Neuronal stem cell (in vitro differentiated cells): Measurements from ENCODE around the gene WNT6.

Experiments
- DNase-seq: peaks from one replicate; pipeline ENCODE4 v3.0.0-alpha.2; 2013; ENCODE audit warnings: low spot score
- H2AFZ ChIP-seq: one replicate; pipeline ENCODE4 v1.6.1; 2013; ENCODE audit warnings: mild to moderate bottlenecking, low read length, inconsistent platforms
- H2AK5ac ChIP-seq: 2 replicates; pipeline ENCODE4 v1.6.1; 2013; ENCODE audit warnings: low read depth, mild to moderate bottlenecking, inconsistent platforms, low read length, moderate library complexity, mixed read lengths
- H2BK120ac ChIP-seq: 2 replicates; pipeline ENCODE4 v1.6.1; 2013; ENCODE audit warnings: low read depth, mild to moderate bottlenecking, inconsistent platforms, low read length, moderate library complexity, mixed read lengths
- H2BK12ac ChIP-seq: one replicate; pipeline ENCODE4 v1.6.1; 2013; ENCODE audit warnings: low read length, inconsistent platforms
- H2BK15ac ChIP-seq: 2 replicates; pipeline ENCODE4 v1.6.1; 2013; ENCODE audit warnings: mild to moderate bottlenecking, low read length, inconsistent platforms, mixed read lengths
- H2BK5ac ChIP-seq: one replicate; pipeline ENCODE4 v1.6.1; 2013; ENCODE audit warnings: inconsistent platforms, mild to moderate bottlenecking, low read length, moderate library complexity
- H3K14ac ChIP-seq: one replicate; pipeline ENCODE4 v1.6.1; 2013; ENCODE audit warnings: low read length, inconsistent platforms
- H3K18ac ChIP-seq: 2 replicates; pipeline ENCODE4 v1.6.1; 2013; ENCODE audit warnings: low read length, inconsistent platforms
- H3K23ac ChIP-seq: 2 replicates; pipeline ENCODE4 v1.6.1; 2013; ENCODE audit warnings: low read depth, mild to moderate bottlenecking, mixed read lengths, low read length, inconsistent platforms; ENCODE audit not compliant: poor library complexity
- H3K27ac ChIP-seq: replicated peaks from 3 replicates; pipeline ENCODE4 v1.5.1; 2013; ENCODE audit warnings: low read length, inconsistent platforms
- H3K27me3 ChIP-seq, 3 experiments: 2 replicates each; pipeline ENCODE4 v1.6.1; 2013; ENCODE audit warnings: low read length in 3 of 3, mild to moderate bottlenecking in 2 of 3, inconsistent platforms in 1 of 3, low read depth in 1 of 3, mixed read lengths in 1 of 3, moderate library complexity in 1 of 3; ENCODE audit not compliant: control insufficient read depth in 3 of 3, insufficient read depth in 3 of 3
- H3K36me3 ChIP-seq, 2 donors: replicated peaks in 1 of 2; 2 replicates each; pipeline ENCODE4 v1.6.1; 2013; ENCODE audit warnings: low read length in 2 of 2; ENCODE audit not compliant: control insufficient read depth in 2 of 2, insufficient read depth in 2 of 2
- H3K4ac ChIP-seq: 2 replicates; pipeline ENCODE4 v1.6.1; 2013; ENCODE audit warnings: inconsistent platforms, mild to moderate bottlenecking, low read length, moderate library complexity
- H3K4me1 ChIP-seq, 2 donors: 1 replicate in 1 of 2; 2 replicates in 1 of 2; pipeline ENCODE4 v1.6.1; 2013; ENCODE audit warnings: low read length in 2 of 2, low read depth in 1 of 2; ENCODE audit not compliant: control insufficient read depth in 2 of 2, insufficient read depth in 1 of 2
- H3K4me2 ChIP-seq: one replicate; pipeline ENCODE4 v1.6.1; 2013; ENCODE audit warnings: mild to moderate bottlenecking, low read length, inconsistent platforms; ENCODE audit not compliant: insufficient read depth, poor library complexity, severe bottlenecking
- H3K4me3 ChIP-seq, 2 donors: 2 replicates each; pipeline ENCODE4 v1.5.1; 2013; ENCODE audit warnings: low read length in 2 of 2, mild to moderate bottlenecking in 2 of 2, inconsistent platforms in 1 of 2, moderate library complexity in 1 of 2
- H3K79me1 ChIP-seq: one replicate; pipeline ENCODE4 v1.6.1; 2013; ENCODE audit warnings: low read depth, mild to moderate bottlenecking, inconsistent platforms, low read length, moderate library complexity
- H3K9ac ChIP-seq: one replicate; pipeline ENCODE4 v1.6.1; 2013; ENCODE audit warnings: mild to moderate bottlenecking, low read depth, low read length, inconsistent platforms; ENCODE audit not compliant: poor library complexity
- H3K9me3 ChIP-seq, 2 donors: replicated peaks in 1 of 2; 2 replicates each; pipeline versions ENCODE3 to v1.6.1; 2013; ENCODE audit warnings: low read length in 2 of 2, mild to moderate bottlenecking in 2 of 2, inconsistent platforms in 1 of 2, low read depth in 1 of 2, mixed read lengths in 1 of 2, moderate library complexity in 1 of 2; ENCODE audit not compliant: control insufficient read depth in 2 of 2, insufficient read depth in 1 of 2
- H4K8ac ChIP-seq: one replicate; pipeline ENCODE4 v1.6.1; 2013; ENCODE audit warnings: low read depth, mild to moderate bottlenecking, inconsistent platforms, low read length, moderate library complexity
- H4K91ac ChIP-seq: one replicate; pipeline ENCODE4 v1.6.1; 2013; ENCODE audit warnings: low read length, low read depth, mild to moderate bottlenecking, inconsistent platforms; ENCODE audit not compliant: poor library complexity
- WGBS, 2 donors: extraction: QIAGEN DNeasy Blood & Tissue Kit; methylation state at CpG; one replicate each; pipeline ENCODE4 v1.1.7; 2013; ENCODE audit warnings: missing lambda C conversion rate in 2 of 2, mixed read lengths in 1 of 2; ENCODE audit not compliant: insufficient read length in 2 of 2, insufficient replicate concordance in 1 of 2; ENCODE audit errors: extremely low coverage in 2 of 2; 5-methylcytosine and 5-hydroxymethylcytosine counted together

WNT6 gene

GRCh38 chr2:218898109-218898878 lies 38.7 kb downstream of the WNT6 start:
- Histone ChIP-seq H2AFZ (no peak overlapping the region), H3K36me3 (no peaks in the 10 kb centered on the region), H3K23ac (peak overlapping the region; percentile 52), H2BK5ac (no peak overlapping the region), H3K18ac (peak overlapping the region; percentile 52), H3K4me2 (no peak overlapping the region), H3K4me1 (peaks cover 2 to 10% of the 10 kb centered on the region in 2 donors), H3K4me3 (no peak overlapping the region), H3K9me3 (peaks cover 7 to 9% of the 10 kb centered on the region in 2 donors), H3K9ac (no peak overlapping the region), H2BK120ac (no peak overlapping the region), H4K91ac (no peak overlapping the region), H2AK5ac (peak overlapping the region; percentile 60), H2BK12ac (no peak overlapping the region), H3K14ac (no peak overlapping the region), H4K8ac (no peak overlapping the region), H3K27me3 (peaks cover 39 to 88% (median 71%) of the 10 kb centered on the region in 3 experiments), H3K27ac (no peak overlapping the region), H2BK15ac (no peak overlapping the region), H3K4ac (no peak overlapping the region), H3K79me1 (no peaks in the 10 kb centered on the region)
- DNase-seq, result peak; percentile 67
- WGBS, 2 donors, result no CpG with 5 or more reads among the region's 52 CpGs

- Histone ChIP-seq H3K9ac (no peak overlapping the region), H3K4me3 (no peak overlapping the region), H2BK12ac (no peak overlapping the region), H3K9me3 (peaks cover 7 to 9% of the 10 kb centered on the region in 2 donors), H3K14ac (no peak overlapping the region), H3K27ac (no peak overlapping the region), H2BK120ac (no peak overlapping the region), H2BK15ac (no peak overlapping the region), H3K36me3 (no peaks in the 10 kb centered on the region), H4K91ac (no peak overlapping the region), H2AK5ac (no peak overlapping the region), H2BK5ac (no peak overlapping the region), H3K4ac (no peak overlapping the region), H3K79me1 (no peaks in the 10 kb centered on the region), H3K18ac (no peak overlapping the region), H4K8ac (no peak overlapping the region), H2AFZ (no peak overlapping the region), H3K4me2 (no peak overlapping the region), H3K23ac (no peak overlapping the region), H3K27me3 (peaks cover 34 to 82% (median 63%) of the 10 kb centered on the region in 3 experiments), H3K4me1 (peaks cover 2 to 10% of the 10 kb centered on the region in 2 donors)
- DNase-seq, result no peak
- no CpG with 5 or more reads among the region's 12 CpGs for WGBS, 2 donors
These were observed 39.5 kb downstream of the WNT6 start for GRCh38 chr2:218899147-218899546.

GRCh38 chr2:218902427-218902826 lies 42.8 kb downstream of the WNT6 start:
- no CpG with 5 or more reads among the region's 4 CpGs for WGBS, 2 donors
- H3K79me1 ChIP-seq, result no peaks in the 10 kb centered on the region
- H2AFZ ChIP-seq, result no peak overlapping the region
- no peak overlapping the region for H3K4me2 ChIP-seq
- no peak overlapping the region for H2BK12ac ChIP-seq
- H2BK15ac ChIP-seq, result no peak overlapping the region
- no peak overlapping the region for H3K23ac ChIP-seq
- no peak overlapping the region for H2BK120ac ChIP-seq
- H3K4ac ChIP-seq, result no peak overlapping the region
- no peak overlapping the region for H4K8ac ChIP-seq
- peaks cover 10 to 69% (median 44%) of the 10 kb centered on the region in 3 experiments for H3K27me3 ChIP-seq
- DNase-seq, result no peak
- H2BK5ac ChIP-seq, result no peak overlapping the region
- H3K18ac ChIP-seq, result no peak overlapping the region
- no peak overlapping the region for H3K4me3 ChIP-seq
- no peaks in the 10 kb centered on the region for H3K36me3 ChIP-seq
- H3K4me1 ChIP-seq, result peaks cover 0 to 1% of the 10 kb centered on the region in 2 donors
- no peak overlapping the region for H3K9ac ChIP-seq
- peaks cover 5 to 7% of the 10 kb centered on the region in 2 donors for H3K9me3 ChIP-seq
- H4K91ac ChIP-seq, result no peak overlapping the region
- H2AK5ac ChIP-seq, result no peak overlapping the region
- no peak overlapping the region for H3K14ac ChIP-seq
- H3K27ac ChIP-seq, result no peak overlapping the region

DNA sequence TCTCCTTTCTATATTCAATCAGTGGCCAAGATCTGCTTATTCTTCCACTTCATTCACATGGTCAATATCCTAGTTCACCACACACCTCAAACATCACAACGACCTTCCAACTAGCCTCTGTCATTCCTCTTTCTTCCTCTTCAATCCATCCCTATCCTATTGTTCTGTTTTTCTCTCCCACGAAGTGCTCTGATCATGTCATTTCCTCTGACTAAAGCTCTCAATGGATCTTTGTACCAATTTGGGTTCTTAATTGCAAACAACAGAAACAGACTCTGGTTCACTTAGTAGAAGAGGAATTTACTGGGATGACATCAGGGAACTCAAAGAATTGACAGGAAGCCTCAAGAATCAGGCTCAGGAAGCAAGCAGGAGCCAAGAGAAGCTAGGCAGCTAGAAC lies 44.6 kb downstream of the WNT6 start:
- H3K27me3 ChIP-seq, result peaks cover 0 to 52% (median 27%) of the 10 kb centered on the region in 3 experiments

More for the DNA sequence above, 44.6 kb downstream of the WNT6 start:
- H3K27ac ChIP-seq, result no peak overlapping the region
- H2AFZ ChIP-seq, result no peak overlapping the region
- H3K4ac ChIP-seq, result no peak overlapping the region
- peaks cover 5 to 7% of the 10 kb centered on the region in 2 donors for H3K9me3 ChIP-seq
- H2BK15ac ChIP-seq, result no peak overlapping the region
- H3K79me1 ChIP-seq, result no peaks in the 10 kb centered on the region
- H4K8ac ChIP-seq, result no peak overlapping the region
- no peak overlapping the region for H2BK120ac ChIP-seq
- no peak overlapping the region for H4K91ac ChIP-seq
- no peak overlapping the region for H2BK5ac ChIP-seq
- H3K23ac ChIP-seq, result no peak overlapping the region
- WGBS, 2 donors, result 100% methylated on average over 1 of the region's 2 CpGs; no CpG with 5 or more reads in 1 of the 2 donors
- no peak overlapping the region for H3K9ac ChIP-seq
- H3K4me3 ChIP-seq, result no peak overlapping the region
- no peak overlapping the region for H3K18ac ChIP-seq
- no peaks in the 10 kb centered on the region for H3K36me3 ChIP-seq
- no peak overlapping the region for H2AK5ac ChIP-seq
- no peak overlapping the region for H3K14ac ChIP-seq
- H3K4me2 ChIP-seq, result no peak overlapping the region
- H3K4me1 ChIP-seq, result peaks cover 0 to 3% of the 10 kb centered on the region in 2 donors
- no peak overlapping the region for H2BK12ac ChIP-seq
- no peak for DNase-seq
